ENCODE results near the gene CDK5RAP3. TPM values are rescaled to one million over a fixed set of nuclear protein-coding genes. Genes with fewer than 3 reads are reported as not detected.
"Not testable (repeated sequence)": the region's sequence is repeated elsewhere in the genome, so short reads cannot be mapped to it uniquely, and the experiment has no call there.

The CDK5RAP3 gene
- total RNA-seq, 1 donor from 2014 or later, result 51.8 TPM

DNA sequence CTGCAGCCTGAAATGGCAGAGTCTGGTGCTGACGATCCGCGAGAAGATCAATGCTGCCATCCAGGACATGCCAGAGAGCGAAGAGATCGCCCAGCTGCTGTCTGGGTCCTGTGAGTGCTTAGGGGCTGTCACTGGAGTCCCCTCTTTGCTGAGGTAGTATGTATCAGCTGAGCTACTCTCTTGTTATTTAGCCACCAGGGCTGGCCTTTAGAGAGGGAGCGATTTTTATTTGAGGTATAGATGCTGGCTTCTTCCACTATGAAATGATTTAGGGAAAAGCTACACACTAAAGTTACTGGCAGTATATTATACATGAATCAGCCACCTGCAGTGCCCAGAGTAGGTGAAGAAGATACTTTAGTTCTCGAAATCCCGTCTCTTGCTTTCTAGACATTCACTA, 2.6 kb downstream of the CDK5RAP3 start:
- DNase-seq (ENCODE audit: low read depth in 2 of 2), result no peak

DNA sequence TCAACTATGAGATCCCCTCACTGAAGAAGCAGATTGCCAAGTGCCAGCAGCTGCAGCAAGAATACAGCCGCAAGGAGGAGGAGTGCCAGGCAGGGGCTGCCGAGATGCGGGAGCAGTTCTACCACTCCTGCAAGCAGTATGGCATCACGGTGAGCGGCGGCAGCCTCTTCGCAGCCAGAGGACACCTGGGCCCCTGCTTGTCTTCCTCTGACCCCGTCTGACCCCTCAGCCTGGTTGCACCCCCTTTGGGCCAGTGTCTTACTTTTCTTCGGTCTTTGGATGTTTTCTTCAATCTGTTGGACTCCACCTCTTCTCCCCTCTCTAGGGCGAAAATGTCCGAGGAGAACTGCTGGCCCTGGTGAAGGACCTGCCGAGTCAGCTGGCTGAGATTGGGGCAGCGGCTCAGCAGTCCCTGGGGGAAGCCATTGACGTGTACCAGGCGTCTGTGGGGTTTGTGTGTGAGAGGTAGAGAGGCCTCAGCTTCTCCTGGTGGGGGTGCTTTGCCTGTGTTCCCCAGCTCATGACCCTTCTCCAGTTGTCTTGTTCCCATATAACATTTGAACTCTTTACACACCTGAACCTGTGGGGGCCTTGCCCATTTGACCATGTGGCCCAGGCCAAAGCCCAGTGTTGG, 4.4 kb downstream of the CDK5RAP3 start:
- DNase-seq (ENCODE audit: low read depth in 2 of 2), result no peak

DNA sequence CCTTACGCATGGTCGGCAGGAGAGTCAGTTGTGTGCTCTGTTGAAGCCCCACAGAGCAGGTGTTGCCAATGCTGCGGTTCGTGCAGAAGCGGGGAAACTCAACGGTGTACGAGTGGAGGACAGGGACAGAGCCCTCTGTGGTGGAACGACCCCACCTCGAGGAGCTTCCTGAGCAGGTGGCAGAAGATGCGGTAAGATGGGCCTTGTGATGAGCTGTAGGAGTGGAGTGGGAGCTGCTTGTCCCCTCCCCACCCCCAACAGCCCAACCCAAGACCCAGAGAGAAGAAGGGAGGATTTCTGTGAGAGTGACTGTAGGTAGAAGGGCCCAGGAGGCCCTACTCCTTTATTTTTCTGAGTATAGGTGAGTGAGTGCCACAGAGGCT, 4.9 kb downstream of the CDK5RAP3 start:
- DNase-seq (ENCODE audit: low read depth in 2 of 2), result no peak

DNA sequence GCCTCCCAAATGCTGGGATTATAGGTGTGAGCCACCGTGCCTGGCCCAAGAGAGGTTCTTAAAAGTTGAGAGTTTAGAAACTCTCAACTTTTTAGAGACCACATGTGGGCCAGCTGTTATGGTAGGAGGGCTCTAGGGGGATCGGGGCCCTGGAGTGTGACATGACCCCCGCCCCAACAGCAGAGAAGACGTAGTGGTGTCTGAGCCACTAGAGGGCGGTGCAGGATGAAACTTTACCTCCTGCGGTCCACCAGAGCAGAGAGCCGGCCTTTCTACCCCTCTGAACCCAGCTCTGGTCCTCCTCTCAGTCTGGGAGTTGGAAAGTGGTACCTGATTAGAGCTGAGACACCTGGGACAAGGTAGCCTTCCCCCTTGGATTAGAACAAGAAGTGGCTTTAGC, 7.4 kb downstream of the CDK5RAP3 start:
- DNase-seq (ENCODE audit: low read depth in 2 of 2), result peak; percentile 66 to 76

DNA sequence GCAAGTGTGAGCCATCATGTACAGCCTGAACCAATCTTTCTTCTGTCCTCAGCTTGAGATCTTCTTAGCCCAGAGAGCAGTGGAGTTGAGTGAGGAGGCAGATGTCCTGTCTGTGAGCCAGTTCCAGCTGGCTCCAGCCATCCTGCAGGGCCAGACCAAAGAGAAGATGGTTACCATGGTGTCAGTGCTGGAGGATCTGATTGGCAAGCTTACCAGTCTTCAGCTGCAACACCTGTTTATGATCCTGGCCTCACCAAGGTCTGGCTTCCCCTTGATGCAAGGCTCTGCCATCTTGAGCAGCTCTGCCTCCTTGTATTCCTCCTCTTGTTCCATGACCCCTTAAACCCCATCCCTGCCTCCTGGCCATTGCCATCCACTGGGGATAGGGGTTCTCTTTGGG, 9.6 kb downstream of the CDK5RAP3 start:
- DNase-seq (ENCODE audit: low read depth in 2 of 2), result no peak

DNA sequence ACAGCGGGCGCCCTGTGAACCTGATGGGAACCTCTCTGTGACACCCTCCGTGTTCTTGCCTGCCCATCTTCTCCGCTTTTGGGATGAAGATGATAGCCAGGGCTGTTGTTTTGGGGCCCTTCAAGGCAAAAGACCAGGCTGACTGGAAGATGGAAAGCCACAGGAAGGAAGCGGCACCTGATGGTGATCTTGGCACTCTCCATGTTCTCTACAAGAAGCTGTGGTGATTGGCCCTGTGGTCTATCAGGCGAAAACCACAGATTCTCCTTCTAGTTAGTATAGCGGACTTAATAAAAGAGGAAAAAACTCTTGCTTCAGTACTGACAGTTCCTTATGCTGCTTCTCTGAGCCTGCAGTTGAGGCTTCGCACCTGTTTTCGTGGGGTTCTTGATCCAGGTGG, 10.5 kb downstream of the CDK5RAP3 start:
- DNase-seq (ENCODE audit: low read depth in 2 of 2), result no peak

DNA sequence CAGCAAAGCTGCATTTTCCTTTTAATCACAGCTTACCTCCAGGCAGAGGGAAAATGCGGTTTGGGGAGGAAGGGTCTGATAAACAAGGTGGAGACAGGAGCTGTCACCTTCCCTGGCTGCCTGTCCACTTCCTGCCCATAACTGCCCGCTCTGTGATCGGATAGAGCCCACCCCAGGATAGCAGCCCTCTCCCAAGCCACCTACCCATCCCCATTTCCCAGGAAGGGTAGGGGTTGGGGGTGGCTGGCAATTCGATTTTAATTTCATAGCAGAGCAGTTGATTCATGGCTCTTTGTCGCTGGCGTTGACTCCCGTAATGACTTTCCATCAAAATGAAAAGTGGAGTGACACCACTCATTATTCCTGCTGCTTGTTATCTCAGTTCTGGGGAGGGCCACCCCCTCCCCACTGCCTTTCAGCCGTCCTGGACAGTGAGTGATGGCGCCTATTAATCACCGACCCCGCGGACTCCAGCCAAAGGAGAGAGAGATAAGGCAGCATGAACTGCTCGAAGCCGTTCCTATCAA, 11.2 kb downstream of the CDK5RAP3 start:
- DNase-seq (ENCODE audit: low read depth in 2 of 2), result no peak

DNA sequence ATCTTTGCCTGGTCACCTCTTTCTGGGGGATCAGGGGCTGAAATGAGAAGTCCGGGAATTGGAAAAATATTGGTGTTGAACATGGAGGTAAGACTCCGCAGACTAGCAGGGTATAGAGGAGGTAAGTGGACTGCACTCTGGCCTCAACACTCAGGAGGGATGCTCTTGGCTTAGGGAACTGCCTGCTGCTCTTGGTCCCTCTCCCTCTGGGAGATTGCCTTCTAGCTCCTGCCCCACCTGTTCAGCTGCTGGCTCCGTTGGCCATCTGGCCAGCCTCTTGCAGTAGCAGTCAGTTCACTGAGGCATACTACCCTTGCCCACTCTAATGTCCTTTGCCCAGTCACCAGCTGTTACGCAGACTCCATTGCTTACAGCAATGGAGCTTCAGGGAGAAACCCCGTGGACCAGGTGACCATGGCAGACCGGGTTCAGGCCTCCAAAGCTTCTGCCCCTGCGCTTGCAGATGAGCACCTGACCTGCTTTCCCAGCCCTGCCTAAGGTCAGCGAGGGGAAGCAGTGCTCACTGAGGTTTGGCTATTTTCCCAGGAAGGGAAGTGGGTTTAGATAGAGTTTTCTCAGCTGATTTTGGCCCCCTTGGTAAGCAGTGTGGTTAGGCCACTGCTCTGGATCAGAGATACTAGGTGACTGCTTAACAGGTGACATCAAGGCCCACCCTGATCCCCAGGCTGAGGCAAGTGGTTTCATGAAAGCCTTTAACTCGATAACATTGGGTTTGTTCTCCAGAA, 11.9 kb downstream of the CDK5RAP3 start:
- peak; percentile 21 to 25 for DNase-seq (ENCODE audit: low read depth in 2 of 2)

DNA sequence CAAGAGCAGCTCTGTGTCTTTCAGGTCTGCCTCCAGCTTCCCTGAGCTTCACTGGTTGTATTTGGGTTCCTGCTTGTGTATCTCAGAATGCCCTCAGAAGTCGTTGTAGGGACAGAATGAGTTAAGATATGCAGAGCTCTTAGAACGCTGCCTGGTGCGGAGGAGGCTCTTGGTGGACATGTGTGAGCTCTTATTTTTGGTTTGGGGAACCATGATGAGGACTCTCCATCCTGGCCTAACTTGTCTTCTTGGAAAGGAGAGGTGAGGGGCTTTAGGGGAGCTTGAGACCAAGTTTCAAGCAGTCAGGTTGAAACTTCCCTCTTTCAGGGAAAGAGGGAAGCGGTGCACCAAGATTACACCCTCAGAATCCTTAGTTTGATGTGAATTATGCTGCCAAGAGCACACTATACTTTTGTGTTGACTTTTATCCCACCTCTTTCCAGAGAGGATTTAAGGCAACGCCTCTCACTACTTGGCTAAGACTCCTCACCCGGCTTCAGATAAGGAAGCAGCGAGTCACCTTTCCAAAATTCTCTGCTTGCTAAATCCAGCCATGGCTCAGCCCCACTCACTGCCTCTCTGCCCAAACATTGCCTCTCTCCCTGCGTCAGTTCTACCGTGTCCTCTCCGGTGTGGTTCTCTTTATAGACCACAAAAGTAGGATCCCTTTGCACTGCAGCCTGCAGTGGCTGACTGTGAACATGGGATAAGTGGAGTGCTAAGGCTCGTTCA, 12.7 kb downstream of the CDK5RAP3 start:
- no peak for DNase-seq (ENCODE audit: low read depth in 2 of 2)

DNA sequence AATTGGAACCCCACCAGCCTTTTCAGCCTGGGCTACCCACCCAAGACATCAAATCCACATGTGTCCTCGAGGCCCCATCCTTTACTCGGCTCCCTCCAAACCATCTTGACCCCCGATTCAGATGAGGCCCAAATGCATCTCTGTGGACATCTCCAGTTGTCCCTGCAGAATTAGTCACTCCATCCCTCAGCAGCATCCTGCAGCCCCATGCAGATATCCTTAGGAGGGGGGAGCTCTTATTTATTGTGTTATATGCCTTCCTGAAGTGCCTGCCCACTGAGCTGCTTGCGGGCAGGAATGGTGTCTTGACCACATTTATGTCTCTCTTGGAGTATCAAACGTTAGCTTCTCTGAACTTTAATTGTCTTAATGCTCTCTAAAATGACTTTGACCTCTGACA, 15.6 kb downstream of the CDK5RAP3 start:
- DNase-seq (ENCODE audit: low read depth in 2 of 2), result no peak

DNA sequence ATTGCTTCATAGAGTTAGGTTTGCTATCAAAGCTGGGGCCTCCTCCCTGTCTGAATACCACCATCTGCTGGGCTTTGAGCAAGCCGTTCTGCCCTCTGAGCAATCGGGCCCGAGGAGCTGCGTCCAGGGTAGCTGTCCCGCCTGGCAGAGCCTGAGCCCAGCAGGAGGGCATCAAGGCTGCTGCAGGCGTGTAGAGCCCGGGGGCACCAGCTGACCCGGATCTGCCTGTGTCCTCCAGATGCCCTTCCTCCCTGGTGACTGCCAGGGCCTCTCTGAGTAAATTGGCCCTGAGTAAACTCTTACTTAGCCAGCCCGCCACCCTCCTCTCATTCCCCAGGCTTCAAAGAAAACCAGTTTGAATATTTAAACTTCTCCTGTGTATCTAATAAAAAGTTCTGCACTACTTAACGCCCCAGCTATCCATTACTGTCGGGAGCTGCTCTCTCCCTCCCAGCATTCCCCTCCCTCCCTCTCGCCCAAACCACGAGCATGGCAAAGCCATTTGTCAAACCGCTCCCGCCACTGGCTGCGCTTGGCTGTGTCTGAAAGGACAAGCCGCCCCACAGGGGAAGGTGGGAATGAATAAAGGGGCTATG, 16.4 kb downstream of the CDK5RAP3 start:
- peak in 1 of 2 donors; percentile 25 for DNase-seq (ENCODE audit: low read depth in 2 of 2)

DNA sequence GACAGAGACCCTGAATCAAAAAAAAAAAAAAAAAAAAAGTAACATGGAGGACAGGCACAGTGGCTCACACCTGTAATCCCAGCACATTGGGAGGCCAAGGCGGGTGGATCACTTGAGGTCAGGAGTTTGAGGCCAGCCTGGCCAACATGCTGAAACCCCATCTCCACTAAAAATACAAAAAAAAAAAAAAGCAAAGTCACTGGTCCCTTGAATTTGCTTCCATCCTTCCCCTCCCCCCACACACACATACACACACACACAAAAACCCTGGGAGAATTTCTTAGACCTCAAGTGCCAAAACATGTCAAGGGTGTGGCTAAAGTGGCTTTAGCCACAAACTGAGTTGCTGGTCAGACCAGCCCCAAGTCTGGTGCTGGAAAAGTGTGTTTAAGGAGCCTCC, 17.5 kb downstream of the CDK5RAP3 start:
- DNase-seq (ENCODE audit: low read depth in 2 of 2), result not testable (repeated sequence)

DNA sequence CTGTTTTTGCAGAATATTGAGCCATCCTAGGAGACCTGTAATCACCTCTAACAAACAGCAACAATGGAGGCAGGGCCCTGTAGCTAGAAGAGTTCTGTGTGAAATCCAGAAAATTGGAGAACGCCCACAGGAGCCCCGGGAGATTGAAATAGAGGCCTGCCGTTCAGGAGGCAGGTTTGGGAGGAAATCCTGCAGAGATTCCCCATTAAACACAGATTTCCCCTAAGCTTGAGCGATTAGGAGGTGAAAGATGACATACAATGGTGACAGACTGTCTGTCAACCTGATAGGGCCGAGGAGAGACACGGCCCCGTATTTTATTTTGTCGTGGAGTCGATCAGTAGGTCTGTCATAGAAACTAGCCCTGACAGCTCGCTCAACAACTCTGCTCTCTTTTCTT, 18.2 kb downstream of the CDK5RAP3 start:
- no peak for DNase-seq (ENCODE audit: low read depth in 2 of 2)

DNA sequence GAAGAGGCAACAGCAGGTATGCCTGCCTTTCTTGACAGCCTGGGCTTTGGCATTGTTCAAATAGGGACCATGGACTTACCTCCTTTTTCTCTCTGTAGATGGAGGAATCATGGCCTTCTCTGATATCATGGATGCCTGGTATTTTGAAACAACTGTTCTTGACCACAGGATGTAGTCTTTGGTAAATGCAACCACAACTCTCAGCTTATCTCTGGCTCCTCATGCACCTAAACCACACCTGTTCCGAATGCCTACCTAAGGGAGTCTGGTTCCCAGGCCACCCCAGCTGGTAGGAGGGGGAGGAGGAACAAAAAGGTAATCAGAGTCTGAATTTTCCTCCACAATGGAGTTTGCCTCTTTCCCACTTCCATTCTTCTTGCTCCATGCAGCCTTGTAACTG, 18.8 kb downstream of the CDK5RAP3 start:
- DNase-seq (ENCODE audit: low read depth in 2 of 2), result no peak

DNA sequence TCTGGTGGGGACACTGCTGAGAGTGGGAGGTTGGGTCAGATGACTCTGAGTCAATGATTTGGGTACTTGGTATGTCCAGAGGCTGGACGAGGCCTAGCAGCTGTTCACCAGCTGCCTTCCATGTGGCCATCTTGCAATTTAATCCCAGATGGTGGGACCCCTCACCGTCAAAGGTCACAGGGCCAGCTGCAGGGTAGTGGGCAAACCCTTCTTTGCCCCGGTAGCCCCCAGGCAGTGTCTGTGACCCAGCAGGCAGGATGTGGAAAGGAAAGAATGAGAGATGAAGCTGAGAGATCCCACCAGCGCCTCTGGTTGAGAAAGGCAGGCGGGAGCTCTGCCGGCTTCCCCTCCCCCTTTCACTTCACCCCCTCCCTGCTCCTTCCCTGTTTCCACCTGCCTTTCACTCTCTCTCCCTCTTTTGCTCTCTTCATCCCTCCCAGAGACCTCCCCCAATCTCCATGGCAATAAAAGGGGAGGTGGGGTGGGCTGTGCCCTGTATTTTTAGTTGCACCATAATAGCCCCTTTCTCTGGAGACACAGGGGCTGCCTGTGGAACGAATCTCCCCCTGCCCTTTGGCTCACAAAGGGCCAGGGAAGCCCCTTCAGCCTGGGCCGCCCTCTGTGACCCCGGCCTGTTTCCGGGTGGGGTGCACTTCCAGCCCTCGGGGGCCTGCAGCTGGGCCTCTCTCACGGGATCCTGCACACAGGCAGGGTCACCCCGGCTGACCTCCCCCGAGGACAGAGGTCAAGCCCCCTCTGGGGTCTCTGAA, 20.2 kb downstream of the CDK5RAP3 start:
- DNase-seq (ENCODE audit: low read depth in 2 of 2), result no peak

DNA sequence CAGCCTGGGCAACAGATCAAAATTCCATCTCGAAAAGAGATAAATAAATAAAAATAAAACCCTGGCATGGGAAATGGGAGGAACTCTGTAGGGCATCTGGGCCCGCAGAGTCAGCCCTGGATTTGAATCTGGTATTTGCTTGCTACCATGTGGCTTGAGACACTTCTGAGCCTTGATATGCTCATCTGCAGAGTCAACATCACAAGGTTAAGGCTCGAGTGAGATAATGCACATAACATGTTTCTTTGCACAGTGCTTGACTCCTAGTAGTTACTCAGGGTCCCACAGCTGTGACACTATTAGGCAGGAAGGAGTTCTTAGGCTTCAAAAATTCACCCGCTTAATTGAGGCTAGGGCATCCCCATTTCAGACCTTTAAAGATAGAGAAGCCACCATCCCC, 21.3 kb downstream of the CDK5RAP3 start:
- no peak for DNase-seq (ENCODE audit: low read depth in 2 of 2)

DNA sequence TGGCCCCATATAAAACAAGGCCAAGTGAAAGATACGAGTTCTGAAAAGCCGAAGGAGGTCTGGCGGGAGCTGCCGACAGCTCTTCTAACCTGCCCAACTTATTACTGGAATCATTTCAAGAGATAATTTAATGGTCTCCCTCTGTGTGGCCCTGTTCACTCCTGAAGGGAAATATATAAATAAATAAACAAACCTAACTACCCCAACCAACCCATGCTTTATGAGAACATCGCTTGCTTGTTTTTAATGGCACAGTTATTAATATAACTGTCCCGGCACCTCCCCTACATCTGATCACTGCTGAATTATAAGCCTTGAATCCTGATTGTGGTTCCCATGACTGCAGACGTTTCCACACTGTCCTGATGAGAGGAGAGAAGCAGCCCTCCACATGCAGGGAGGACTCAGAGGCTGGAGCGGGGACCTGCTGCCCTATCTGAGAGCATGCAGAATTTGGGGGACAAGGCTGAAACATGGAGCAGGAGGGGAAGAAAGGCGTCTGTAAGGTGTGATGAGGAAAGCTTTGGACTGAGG, 22.2 kb downstream of the CDK5RAP3 start:
- no peak for DNase-seq (ENCODE audit: low read depth in 2 of 2)

DNA sequence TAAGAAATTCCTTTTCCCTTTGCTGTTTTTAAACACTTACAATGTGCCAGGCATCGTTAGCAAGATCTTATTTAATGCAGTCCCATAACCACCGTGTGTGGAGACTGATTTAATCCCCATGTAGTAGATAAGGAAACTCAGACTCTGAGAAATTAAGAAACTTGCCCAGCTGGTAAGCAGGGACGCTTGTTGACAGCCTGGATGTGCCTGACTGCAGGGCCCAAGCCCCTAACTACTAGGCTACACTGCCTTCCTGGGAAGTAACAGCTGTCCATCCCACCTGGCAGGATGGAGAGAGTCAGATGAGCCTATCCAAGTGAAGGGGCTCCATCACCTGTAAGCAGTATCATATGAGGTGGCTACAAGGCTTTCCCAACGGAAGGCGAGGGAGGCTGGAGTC, 23.1 kb downstream of the CDK5RAP3 start:
- no peak for DNase-seq (ENCODE audit: low read depth in 2 of 2)

DNA sequence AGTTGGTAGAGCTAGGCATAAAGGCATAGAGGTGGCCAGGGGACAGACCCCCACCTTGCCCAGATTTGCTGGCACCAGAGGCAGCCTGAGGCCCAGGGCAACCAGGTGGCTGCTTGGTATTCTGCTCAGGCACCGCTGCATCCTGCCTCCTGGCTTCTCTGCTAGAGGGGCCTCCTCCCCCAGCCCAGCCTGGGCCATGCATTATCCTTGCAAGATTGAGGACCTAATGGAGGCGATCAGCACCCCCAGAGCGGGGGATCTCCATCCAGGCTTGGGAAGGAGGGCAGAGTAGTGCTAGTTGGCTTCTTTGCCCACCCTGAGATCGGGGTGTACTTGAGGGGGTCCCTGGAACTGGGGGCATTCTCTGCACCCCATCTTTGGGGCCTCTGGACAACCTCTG, 23.8 kb downstream of the CDK5RAP3 start:
- no peak for DNase-seq (ENCODE audit: low read depth in 2 of 2)

DNA sequence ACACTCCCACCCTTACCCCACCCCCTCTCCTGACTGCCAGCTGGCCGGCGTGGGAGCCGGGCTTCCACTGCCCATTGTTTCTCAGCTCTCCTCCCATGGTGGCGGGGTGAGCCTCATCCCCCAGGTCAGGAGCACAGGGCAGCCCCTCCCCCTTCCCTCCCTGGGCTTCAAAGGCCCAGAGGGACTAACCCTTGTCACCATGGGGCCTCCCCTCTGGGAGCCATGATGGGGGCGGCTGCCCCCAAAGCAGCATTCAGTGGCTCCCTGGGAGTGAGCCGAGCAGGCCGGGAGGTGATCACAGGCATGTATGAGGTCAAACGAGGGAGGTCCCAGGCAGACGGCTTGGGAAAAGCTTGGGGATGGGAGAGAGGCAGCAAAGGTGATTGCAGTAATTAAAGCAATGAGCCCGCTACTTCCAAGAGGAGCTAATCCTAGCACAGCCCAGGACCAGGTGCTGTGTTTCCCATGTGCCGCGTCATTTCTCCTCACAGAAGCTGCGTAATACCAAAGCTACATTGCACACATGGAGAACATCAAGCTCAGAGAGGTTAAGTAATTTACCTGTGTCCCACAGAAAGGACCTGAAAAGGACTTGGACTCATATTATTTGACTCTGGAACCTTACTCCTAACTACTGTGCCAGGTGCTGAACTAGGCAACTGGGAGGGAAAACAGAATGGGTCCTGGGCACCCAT, 24.5 kb downstream of the CDK5RAP3 start:
- DNase-seq (ENCODE audit: low read depth in 2 of 2), result no peak

Data from lung microvascular endothelial cell (primary cell).